NCI-H128 (cell line): Measurements from ENCODE around the gene CHST3.

ENCODE experiments used
- DNase-seq: peaks from one replicate; lab custom pipeline; 2025; ENCODE audit not compliant: unreplicated experiment; lab: John Stamatoyannopoulos, UW

The CHST3 gene

GRCh38 chr10:72009425-72010081 lies 45.4 kb downstream of the CHST3 start:
- no peak for DNase-seq

DNA sequence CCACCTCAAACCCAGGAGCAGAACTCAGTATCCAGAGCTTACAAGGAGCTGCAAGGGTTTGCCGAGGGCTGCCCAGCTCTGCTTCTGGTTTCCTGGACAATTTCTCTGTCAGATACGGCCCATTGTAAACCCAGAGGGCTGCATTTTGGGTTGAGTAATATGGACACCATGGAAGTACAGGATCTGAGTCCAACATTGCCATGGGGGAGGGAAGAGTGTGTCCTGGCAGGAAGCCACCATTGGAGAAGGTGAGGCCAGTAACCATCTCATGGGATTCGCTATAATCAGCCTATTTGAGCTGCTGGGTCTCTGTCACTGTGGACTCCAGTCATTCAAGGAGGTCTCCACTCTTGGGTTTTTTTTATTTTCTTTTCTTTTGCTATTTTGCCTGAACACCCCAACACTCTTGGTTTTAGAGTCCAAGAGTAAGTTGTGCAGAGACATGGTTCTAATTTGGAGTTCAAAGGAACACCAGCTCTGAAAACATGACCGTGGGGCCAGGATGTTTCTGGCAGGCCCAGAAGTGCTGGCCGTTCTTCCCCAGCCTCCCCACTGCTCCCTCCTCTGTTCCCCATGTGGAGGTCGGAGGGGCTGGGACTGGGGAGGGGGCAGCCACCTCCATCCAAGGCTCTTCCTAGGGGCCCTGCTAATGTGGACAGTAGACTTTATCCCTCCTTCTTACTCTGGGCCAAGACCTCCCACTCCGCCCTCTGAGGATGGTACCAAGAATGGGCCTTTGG lies 46.2 kb downstream of the CHST3 start:
- no peak for DNase-seq

- no peak for DNase-seq
Observed at GRCh38 chr10:72011016-72011415, 46.8 kb downstream of the CHST3 start.

- no peak for DNase-seq
Observed at GRCh38 chr10:72011468-72011867, 47.3 kb downstream of the CHST3 start.

DNA sequence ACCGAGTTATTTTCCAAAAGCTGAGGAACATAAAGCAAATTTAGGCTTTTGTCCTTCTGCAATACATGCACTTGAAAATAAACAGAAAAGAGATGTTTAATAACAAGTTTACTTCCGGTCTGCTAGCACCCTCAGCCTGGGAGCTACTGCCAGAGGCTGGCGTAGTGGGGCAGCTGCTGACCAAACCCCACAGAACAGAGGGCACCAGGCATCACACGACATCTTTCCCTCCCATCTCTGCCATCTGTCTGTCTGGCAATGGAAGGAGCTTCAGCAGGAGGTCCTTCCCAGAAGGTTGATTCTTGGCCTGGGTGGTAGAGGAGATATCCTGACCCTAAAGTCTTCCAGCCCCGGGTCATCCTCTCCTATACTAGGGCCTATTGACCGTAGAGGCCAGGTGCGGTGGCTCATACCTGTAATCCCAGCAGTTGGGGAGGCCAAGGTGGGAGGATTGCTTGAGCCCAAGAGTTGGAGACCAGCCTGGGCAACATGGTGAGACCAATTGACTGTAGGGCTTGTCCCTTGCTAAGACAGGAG lies 47.8 kb downstream of the CHST3 start:
- DNase-seq = no peak

DNA sequence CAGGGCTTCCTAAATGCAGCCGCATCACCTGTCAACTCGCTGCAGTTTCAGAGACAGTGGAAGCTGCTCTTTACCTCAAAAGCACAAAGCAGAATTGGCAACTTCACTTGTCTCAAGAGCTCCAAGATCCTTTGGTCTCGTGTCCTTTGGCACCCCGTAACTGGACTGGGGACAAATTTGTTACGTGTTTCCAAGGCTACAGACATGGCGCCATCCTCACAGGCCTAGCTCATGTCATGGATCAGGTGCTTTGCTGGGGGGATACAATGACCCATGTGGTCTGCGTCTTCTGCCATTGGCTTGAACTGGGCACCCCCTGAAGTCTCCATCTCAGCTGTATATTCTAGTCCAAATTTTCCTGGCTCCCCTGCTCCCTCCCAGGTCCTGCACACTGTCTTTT lies 48.6 kb downstream of the CHST3 start:
- no peak for DNase-seq

DNA sequence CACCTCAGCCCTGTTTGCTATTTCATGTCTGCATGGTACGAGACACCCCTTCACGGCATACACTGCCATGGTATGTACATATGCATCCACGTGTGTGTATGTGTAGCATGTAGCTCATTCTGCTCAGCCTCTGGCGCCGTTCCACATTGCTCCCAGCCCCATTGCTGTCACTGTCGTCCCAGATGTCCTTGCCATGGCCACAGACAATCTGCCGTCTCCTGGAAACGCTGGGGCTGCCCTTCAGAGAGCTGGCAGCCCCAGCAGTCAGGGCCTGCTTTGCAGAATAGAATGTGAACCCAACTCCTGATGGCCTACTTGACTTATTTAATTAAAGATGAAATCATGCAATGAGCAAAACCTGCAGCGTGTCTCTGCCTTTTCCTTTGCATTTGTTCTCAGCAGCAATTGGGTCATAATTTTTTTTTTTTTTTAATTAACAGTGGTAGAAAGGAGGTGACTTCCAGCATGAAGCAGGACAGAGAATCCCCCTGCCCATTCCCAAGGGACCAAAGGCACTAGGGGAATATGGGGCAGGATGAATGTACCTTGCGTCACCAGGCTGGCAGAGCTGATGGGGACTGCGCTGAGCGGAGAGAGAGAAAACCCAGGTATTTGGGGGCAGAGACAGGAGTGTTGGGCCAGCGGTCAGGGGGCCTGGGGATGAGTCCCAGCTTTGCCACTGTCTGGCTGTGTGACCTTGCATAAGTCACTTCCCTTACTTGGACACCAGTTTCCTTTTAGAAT lies 49.2 kb downstream of the CHST3 start:
- no peak for DNase-seq

GRCh38 chr10:72014197-72014596 lies 50.0 kb downstream of the CHST3 start:
- no peak for DNase-seq

GRCh38 chr10:72014785-72015480 lies 50.7 kb downstream of the CHST3 start:
- DNase-seq = no peak

DNA sequence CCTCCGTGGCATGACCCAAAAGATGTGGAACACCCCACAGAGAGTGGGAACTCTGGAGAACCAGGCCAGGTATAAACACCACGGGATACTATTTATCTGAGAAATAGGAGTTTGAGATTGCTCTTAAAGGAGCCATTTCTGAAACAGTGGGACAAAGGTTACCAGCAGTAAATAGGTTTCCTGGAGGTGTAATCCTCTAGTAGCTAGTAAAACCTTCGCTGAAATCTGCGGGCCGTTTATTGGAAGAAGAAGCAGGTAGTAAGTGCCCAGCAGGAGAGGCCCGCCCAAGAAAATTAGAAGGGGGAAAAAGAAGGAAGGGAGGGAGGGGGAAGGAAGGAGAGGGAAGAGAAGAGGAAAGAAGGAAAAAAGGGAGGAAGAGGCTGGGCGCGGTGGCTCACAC lies 51.6 kb downstream of the CHST3 start:
- no peak for DNase-seq

DNA sequence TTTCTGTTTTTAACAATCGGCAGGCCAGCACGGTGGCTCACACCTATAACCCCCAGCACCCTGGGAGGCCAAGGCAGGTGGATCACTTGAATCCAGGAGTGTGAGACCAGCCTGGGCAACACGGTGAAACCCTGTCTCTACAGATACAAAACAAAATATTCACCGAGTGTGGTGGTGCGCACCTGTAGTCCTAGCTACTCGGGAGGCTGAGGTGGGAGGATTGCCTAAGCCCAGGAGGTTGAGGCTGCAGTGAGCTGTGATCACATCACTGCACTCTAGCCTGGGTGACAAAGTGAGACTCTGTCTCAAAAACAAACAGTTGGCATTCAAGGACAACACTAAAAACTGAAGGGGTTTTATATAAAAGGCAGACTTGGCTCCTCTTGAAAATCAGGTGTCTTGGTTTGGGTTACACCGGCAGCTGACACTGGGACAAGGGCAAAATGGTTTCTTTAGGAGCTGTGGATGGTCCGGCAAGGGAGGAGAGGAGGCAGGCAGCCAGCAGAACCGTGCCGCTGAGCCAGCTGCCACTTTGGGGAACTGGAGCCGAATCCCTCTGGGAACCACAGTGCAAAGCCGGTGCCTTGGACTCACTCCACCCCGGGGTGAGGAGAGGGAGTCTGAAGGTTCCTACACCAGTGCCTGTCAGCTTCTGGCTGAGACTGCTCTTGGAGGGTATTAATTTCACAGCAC lies 52.6 kb downstream of the CHST3 start:
- DNase-seq = no peak

- DNase-seq = no peak
Observed at GRCh38 chr10:72019085-72019876, 55.1 kb downstream of the CHST3 start.

GRCh38 chr10:72020914-72021809 lies 57.0 kb downstream of the CHST3 start:
- DNase-seq = no peak

DNA sequence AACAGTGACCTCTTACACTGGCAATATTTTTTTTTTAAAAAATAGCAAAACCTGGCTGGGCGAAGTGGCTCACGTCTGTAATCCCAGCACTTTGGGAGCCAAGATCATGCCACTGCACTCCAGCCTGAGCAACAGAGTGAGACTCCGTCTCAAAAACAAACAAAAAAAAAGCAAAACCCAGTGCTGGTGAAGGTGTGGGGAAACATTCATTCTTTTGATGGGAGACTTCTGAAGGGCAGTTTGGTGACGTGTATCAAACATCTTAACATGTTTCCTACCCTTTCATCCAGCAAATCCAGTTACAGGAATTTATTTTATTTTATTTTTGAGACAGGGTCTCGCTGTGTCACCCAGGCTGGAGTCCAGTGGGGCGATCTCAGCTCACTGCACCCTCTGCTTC lies 58.0 kb downstream of the CHST3 start:
- no peak for DNase-seq

DNA sequence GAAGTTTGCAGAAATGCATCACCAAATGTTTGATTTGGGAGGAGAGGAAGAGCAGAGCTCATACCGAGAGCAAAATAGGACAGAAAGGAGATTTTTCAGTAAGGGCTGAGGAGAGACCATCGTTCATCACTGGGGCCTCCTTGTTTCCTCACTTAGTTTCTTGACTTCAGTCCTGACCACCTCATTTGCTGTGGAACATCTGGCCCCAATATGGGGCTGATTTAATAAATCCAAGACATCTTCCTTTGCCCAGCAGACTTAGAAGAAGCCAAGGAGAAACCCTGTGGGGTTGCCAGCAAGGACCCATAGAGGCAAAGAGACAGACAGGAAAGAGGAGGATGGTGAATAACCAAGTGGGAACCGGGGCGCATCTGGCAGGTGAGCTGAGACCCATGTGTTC lies 60.4 kb downstream of the CHST3 start:
- no peak for DNase-seq

DNA sequence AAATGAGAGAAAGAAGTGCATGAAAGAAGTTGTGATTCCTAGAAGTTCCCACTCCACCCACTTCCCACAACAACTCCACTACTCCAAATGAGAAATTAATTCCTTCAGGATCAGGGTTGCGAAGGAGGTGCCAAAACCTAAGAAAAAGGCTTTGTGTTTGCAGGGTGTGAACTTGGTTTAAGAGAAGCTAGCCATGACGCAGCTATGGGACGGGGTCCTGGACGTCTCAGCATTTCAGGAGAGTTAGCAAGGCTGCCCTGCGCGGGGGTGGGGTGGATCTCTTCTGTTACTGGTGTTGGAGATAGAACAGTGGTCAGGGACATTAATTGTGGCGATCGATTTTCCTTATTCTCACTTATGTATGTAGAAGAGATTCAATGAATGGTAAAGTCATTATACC lies 61.2 kb downstream of the CHST3 start:
- no peak for DNase-seq

DNA sequence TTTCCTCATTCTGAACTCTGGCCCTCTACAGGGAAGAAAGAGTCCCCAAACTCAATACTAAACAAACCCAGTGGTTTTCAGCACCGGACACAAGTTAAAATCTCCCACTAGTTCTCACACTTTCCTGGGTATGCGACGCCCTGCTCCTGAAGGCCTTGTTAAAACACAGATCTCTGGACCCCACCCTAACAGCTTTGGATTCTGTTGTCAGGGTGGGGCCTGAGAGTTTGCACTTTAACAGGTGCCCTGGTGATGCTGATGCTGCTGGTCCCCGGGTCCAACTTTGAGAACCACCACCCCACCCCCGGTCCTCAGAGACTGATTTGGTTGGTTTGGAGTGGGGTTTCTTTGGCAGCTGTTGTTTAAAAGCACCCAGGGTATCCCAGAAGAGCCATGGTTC lies 61.6 kb downstream of the CHST3 start:
- no peak for DNase-seq

- no peak for DNase-seq
Observed at GRCh38 chr10:72026278-72027111, 62.3 kb downstream of the CHST3 start.
